ENCODE data around the gene SORCS3.

DNA sequence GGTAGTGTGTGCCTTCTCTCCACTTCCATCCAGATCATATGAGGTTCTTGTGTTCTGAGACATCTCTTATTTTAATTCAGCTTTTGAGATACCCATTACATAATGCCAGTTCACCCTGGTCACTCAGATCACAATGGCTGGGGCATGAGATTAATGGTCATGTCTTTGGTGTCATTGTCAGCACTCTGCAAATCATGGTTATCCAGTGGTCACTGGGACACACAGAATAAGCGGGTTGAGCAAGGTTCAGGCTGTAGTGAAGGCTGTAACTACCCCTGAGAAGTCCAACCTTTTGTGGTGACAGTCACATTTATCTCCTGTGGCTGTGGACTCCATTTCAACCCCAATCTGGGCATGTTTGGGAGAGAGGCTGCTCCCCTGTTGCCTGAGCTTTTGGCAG lies 35.8 kb downstream of the SORCS3 start:
- TF ChIP-seq, protein P1, sequence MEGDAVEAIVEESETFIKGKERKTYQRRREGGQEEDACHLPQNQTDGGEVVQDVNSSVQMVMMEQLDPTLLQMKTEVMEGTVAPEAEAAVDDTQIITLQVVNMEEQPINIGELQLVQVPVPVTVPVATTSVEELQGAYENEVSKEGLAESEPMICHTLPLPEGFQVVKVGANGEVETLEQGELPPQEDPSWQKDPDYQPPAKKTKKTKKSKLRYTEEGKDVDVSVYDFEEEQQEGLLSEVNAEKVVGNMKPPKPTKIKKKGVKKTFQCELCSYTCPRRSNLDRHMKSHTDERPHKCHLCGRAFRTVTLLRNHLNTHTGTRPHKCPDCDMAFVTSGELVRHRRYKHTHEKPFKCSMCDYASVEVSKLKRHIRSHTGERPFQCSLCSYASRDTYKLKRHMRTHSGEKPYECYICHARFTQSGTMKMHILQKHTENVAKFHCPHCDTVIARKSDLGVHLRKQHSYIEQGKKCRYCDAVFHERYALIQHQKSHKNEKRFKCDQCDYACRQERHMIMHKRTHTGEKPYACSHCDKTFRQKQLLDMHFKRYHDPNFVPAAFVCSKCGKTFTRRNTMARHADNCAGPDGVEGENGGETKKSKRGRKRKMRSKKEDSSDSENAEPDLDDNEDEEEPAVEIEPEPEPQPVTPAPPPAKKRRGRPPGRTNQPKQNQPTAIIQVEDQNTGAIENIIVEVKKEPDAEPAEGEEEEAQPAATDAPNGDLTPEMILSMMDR (IDR thresholded peaks at IDR 0.05; ENCODE audit: low read depth, low read length): no peak
- TF ChIP-seq POLR2A (IDR thresholded peaks at IDR 0.05; ENCODE audit: extremely low read depth, insufficient read length): no peak
- no peak for TF ChIP-seq MYC (IDR thresholded peaks at IDR 0.05; ENCODE audit: low read depth, low read length)
- no peak for TF ChIP-seq MAX (IDR thresholded peaks at IDR 0.05; ENCODE audit: low read depth, low read length)
